MM.1S (cell line): ENCODE measurements around the gene NEGR1.

Experiments
- DNase-seq: peaks from one replicate; pipeline ENCODE4 v3.0.0-alpha.2; 2015
- H2AFZ ChIP-seq: fragments of 300-600 bp; sonication (generic); 2 replicates; pipeline ENCODE4 v1.6.0; 2016; ENCODE audit warnings: antibody characterized with exemption, low read length
- H3F3A ChIP-seq: fragments of 300-600 bp; sonication (generic); 2 replicates; pipeline ENCODE4 v1.6.1; 2016; ENCODE audit warnings: mild to moderate bottlenecking, antibody characterized with exemption, low read length, moderate library complexity, mixed read lengths; ENCODE audit not compliant: insufficient read depth
- H3K27ac ChIP-seq: fragments of 300-600 bp; sonication (generic); 2 replicates; pipeline ENCODE4 v1.5.1; 2016; ENCODE audit warnings: mild to moderate bottlenecking, low read length
- H3K27me3 ChIP-seq: fragments of 300-600 bp; sonication (generic); replicated peaks from 2 replicates; pipeline ENCODE4 v1.6.0; 2016; ENCODE audit warnings: low read length; ENCODE audit not compliant: insufficient read depth
- H3K36me3 ChIP-seq: fragments of 300-600 bp; sonication (generic); replicated peaks from 2 replicates; pipeline ENCODE4 v1.6.1; 2016; ENCODE audit warnings: mild to moderate bottlenecking, low read length, mixed read lengths; ENCODE audit not compliant: insufficient read depth
- H3K4me1 ChIP-seq: fragments of 300-600 bp; sonication (generic); 2 replicates; pipeline ENCODE4 v1.6.1; 2016; ENCODE audit warnings: low read length, mixed read lengths
- H3K4me2 ChIP-seq: fragments of 300-600 bp; sonication (generic); 2 replicates; pipeline ENCODE4 v1.6.0; 2016; ENCODE audit warnings: low read depth, low read length
- H3K4me3 ChIP-seq: fragments of 300-600 bp; sonication (generic); 2 replicates; pipeline ENCODE4 v1.5.1; 2016; ENCODE audit warnings: low read length, mixed read lengths
- H3K79me2 ChIP-seq: fragments of 300-600 bp; sonication (generic); 2 replicates; pipeline ENCODE4 v1.6.1; 2016; ENCODE audit warnings: mixed run types, low read length, mixed read lengths
- H3K9ac ChIP-seq: fragments of 300-600 bp; sonication (generic); 2 replicates; pipeline ENCODE4 v1.6.1; 2016; ENCODE audit warnings: low read length, mixed read lengths
- H3K9me2 ChIP-seq: fragments of 300-600 bp; sonication (generic); replicated peaks from 2 replicates; pipeline ENCODE4 v1.6.1; 2016; ENCODE audit warnings: mild to moderate bottlenecking, low read length, mixed read lengths; ENCODE audit not compliant: insufficient read depth
- H3K9me3 ChIP-seq: fragments of 300-600 bp; sonication (generic); replicated peaks from 2 replicates; pipeline ENCODE4 v1.6.1; 2016; ENCODE audit warnings: mild to moderate bottlenecking, low read length, mixed read lengths; ENCODE audit not compliant: insufficient read depth
- H4K20me1 ChIP-seq: fragments of 300-600 bp; sonication (generic); 2 replicates; pipeline ENCODE4 v1.6.1; 2016; ENCODE audit warnings: mild to moderate bottlenecking, low read length, moderate library complexity, mixed read lengths; ENCODE audit not compliant: insufficient read depth
- CTCF ChIP-seq: fragments of 300-600 bp; sonication (generic); IDR thresholded peaks from 2 replicates; pipeline ENCODE4 v1.5.1; 2016; ENCODE audit warnings: antibody characterized with exemption, low read length, mixed read lengths
- EZH2 ChIP-seq: fragments of 300-600 bp; sonication (generic); optimal IDR thresholded peaks from 2 replicates; pipeline ENCODE3; 2017; ENCODE audit warnings: low read depth, mild to moderate bottlenecking, antibody characterized with exemption, low read length, mixed read lengths
- EZH2phosphoT487 ChIP-seq: fragments of 300-600 bp; sonication (generic); IDR thresholded peaks from 2 replicates; pipeline ENCODE4 v1.6.1; 2018; ENCODE audit warnings: antibody characterized with exemption, low read length

The NEGR1 gene

GRCh38 chr1:71721532-71721931 is 560.8 kb downstream of the NEGR1 start:
- TF ChIP-seq EZH2phosphoT487 (no peak), EZH2 (no peak), CTCF (no peak)
- no peaks in the 10 kb centered on the region for H3F3A ChIP-seq
- H3K27me3 ChIP-seq, result no peaks in the 10 kb centered on the region
- no peaks in the 10 kb centered on the region for H4K20me1 ChIP-seq
- no peaks in the 10 kb centered on the region for H3K9me3 ChIP-seq
- no peaks in the 10 kb centered on the region for H3K79me2 ChIP-seq
- no peak overlapping the region for H3K9ac ChIP-seq
- H3K9me2 ChIP-seq, result no peaks in the 10 kb centered on the region
- no peak overlapping the region for H2AFZ ChIP-seq
- no peak overlapping the region for H3K27ac ChIP-seq
- H3K4me1 ChIP-seq, result no peaks in the 10 kb centered on the region
- H3K36me3 ChIP-seq, result no peaks in the 10 kb centered on the region
- H3K4me2 ChIP-seq, result no peak overlapping the region
- H3K4me3 ChIP-seq, result no peak overlapping the region
- DNase-seq, result no peak

- Histone ChIP-seq H3K9ac (no peak overlapping the region), H3K79me2 (no peaks in the 10 kb centered on the region), H3K4me2 (no peak overlapping the region), H3K27me3 (no peaks in the 10 kb centered on the region), H3K27ac (no peak overlapping the region), H4K20me1 (no peaks in the 10 kb centered on the region), H3K4me3 (no peak overlapping the region), H3K9me3 (no peaks in the 10 kb centered on the region), H3F3A (no peaks in the 10 kb centered on the region), H3K4me1 (no peaks in the 10 kb centered on the region), H2AFZ (no peak overlapping the region), H3K9me2 (no peaks in the 10 kb centered on the region), H3K36me3 (no peaks in the 10 kb centered on the region)
- no peak for DNase-seq
- no peak for TF ChIP-seq CTCF
- no peak for TF ChIP-seq EZH2
- no peak for TF ChIP-seq EZH2phosphoT487
Observed at GRCh38 chr1:71719330-71719729, 563.0 kb downstream of the NEGR1 start.

- Histone ChIP-seq H3K9ac (no peak overlapping the region), H3K27ac (no peak overlapping the region), H3K4me2 (no peak overlapping the region), H4K20me1 (no peaks in the 10 kb centered on the region), H3K4me1 (no peaks in the 10 kb centered on the region), H3K27me3 (no peaks in the 10 kb centered on the region), H3K9me2 (no peaks in the 10 kb centered on the region), H3K9me3 (no peaks in the 10 kb centered on the region), H2AFZ (no peak overlapping the region), H3F3A (no peaks in the 10 kb centered on the region), H3K36me3 (no peaks in the 10 kb centered on the region), H3K4me3 (no peak overlapping the region), H3K79me2 (no peaks in the 10 kb centered on the region)
- DNase-seq, result no peak
- TF ChIP-seq EZH2phosphoT487, result no peak
- TF ChIP-seq EZH2, result no peak
- TF ChIP-seq CTCF, result no peak
Observed at GRCh38 chr1:71717186-71717585, 565.2 kb downstream of the NEGR1 start.
